Uterus (tissue), 2 donors: Measurements from ENCODE around the gene MSANTD2.

Experiments
- POLR2A ChIP-seq, 2 donors: fragments of 450-650 bp; IDR thresholded peaks; one replicate each; pipeline ENCODE4 v1.6.1; 2016; ENCODE audit warnings: antibody characterized with exemption in 2 of 2, mild to moderate bottlenecking in 1 of 2, moderate library complexity in 1 of 2
- TF ChIP-seq, protein P1 (sequence below), 4 experiments: fragments of 200-600 bp in 2 of 4; fragments of 450-650 bp in 2 of 4; sonication (generic) in 2 of 4; IDR thresholded peaks; one replicate each; pipeline ENCODE4 v1.5.1; 2016 to 2019; ENCODE audit warnings: antibody characterized with exemption in 4 of 4, mild to moderate bottlenecking in 2 of 4, moderate library complexity in 1 of 4

DNA sequence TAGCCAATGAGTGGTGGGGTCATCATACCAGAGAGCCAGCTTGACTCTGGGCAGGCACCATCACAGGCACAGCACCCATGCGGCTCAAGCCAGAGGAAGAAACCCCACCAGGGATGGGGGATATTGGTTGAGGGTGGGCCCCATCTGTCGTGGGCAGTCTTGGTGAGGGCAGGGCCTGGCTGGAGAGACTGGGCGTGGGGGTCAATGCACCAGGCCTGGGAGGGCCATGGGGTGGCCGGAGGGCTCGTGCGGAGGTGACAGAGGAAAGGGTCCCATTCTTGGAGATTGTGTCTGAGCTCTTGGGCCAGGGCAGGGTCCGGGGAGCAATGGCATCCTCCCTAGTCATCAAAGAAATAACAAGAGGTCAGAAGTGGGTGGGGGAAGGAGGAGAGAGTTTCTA is 46.6 kb downstream of the MSANTD2 start:
- TF ChIP-seq, protein P1, sequence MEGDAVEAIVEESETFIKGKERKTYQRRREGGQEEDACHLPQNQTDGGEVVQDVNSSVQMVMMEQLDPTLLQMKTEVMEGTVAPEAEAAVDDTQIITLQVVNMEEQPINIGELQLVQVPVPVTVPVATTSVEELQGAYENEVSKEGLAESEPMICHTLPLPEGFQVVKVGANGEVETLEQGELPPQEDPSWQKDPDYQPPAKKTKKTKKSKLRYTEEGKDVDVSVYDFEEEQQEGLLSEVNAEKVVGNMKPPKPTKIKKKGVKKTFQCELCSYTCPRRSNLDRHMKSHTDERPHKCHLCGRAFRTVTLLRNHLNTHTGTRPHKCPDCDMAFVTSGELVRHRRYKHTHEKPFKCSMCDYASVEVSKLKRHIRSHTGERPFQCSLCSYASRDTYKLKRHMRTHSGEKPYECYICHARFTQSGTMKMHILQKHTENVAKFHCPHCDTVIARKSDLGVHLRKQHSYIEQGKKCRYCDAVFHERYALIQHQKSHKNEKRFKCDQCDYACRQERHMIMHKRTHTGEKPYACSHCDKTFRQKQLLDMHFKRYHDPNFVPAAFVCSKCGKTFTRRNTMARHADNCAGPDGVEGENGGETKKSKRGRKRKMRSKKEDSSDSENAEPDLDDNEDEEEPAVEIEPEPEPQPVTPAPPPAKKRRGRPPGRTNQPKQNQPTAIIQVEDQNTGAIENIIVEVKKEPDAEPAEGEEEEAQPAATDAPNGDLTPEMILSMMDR (IDR thresholded peaks at IDR 0.05) = no peak
- TF ChIP-seq POLR2A (IDR thresholded peaks at IDR 0.05) = no peak
